ENCODE measurements around the gene WNT11. TPM values are rescaled to one million over a fixed set of nuclear protein-coding genes. Genes with fewer than 3 reads are reported as not detected.

WNT11 gene
- total RNA-seq, 2 experiments from 2014 or later: 0.30 to 1.2 TPM

GRCh38 chr11:76161261-76161961 lies 44.9 kb downstream of the WNT11 start:
- Mint-ChIP-seq H3K36me3 (ENCODE audit: low read depth) (no peaks in the 10 kb centered on the region), H3K27ac (no peak overlapping the region), H3K27me3 (no peaks in the 10 kb centered on the region), H3K4me3 (no peak overlapping the region), H3K9me3 (no peaks in the 10 kb centered on the region), H3K4me1 (ENCODE audit: low read depth) (no peaks in the 10 kb centered on the region)
- ATAC-seq (ENCODE audit: poor library complexity) (no peak), DNase-seq (peak in 1 of 14 experiments; percentile 16)
- intact Hi-C loops (cut with DNase I, micrococcal nuclease): no loop called here
- no peak for TF ChIP-seq CTCF (IDR thresholded peaks at IDR 0.05)
- Histone ChIP-seq H3K36me3 (ENCODE audit: insufficient read depth, low read length) (no peaks in the 10 kb centered on the region), H3K4me3 (ENCODE audit: low read length) (no peak overlapping the region), H3K27ac (ENCODE audit: low read depth in 1 of 2, low read length in 2 of 2) (no peak overlapping the region), H3K9me3 (ENCODE audit: control insufficient read depth in 1 of 2, insufficient read depth in 1 of 2, low read length in 2 of 2) (no peaks in the 10 kb centered on the region), H3K4me1 (ENCODE audit: insufficient read depth, low read length) (no peaks in the 10 kb centered on the region), H3K27me3 (ENCODE audit: control insufficient read depth in 1 of 2, insufficient read depth in 2 of 2, low read length in 2 of 2) (no peaks in the 10 kb centered on the region)
- ChIA-PET CTCF (interaction anchor here (0.5 kb wide), 1 partner anchor 16 kb away, joined by 3 read pairs; no protein-coding TSS in a partner anchor), POLR2A (no interaction called here)

- CTCF ChIA-PET: no interaction called here
- no peak overlapping the region for H3K27ac Mint-ChIP-seq
- H3K4me3 Mint-ChIP-seq: no peak overlapping the region
Observed at GRCh38 chr11:76160856-76161255, 45.4 kb downstream of the WNT11 start.

GRCh38 chr11:76159983-76160661 lies 46.2 kb downstream of the WNT11 start:
- no peaks in the 10 kb centered on the region for H3K4me1 Mint-ChIP-seq (ENCODE audit: low read depth)
- H3K36me3 Mint-ChIP-seq (ENCODE audit: low read depth): no peaks in the 10 kb centered on the region
- H3K27me3 Mint-ChIP-seq: no peaks in the 10 kb centered on the region
- no peak overlapping the region for H3K4me3 ChIP-seq (ENCODE audit: low read length)
- no peak for TF ChIP-seq CTCF (IDR thresholded peaks at IDR 0.05)
- no peaks in the 10 kb centered on the region for H3K9me3 ChIP-seq (ENCODE audit: control insufficient read depth in 1 of 2, insufficient read depth in 1 of 2, low read length in 2 of 2)
- no peaks in the 10 kb centered on the region for H3K27me3 ChIP-seq (ENCODE audit: control insufficient read depth in 1 of 2, insufficient read depth in 2 of 2, low read length in 2 of 2)
- intact Hi-C loops (cut with DNase I, micrococcal nuclease): no loop called here
- no peak for DNase-seq
- H3K27ac ChIP-seq (ENCODE audit: low read depth in 1 of 2, low read length in 2 of 2): no peak overlapping the region
- CTCF ChIA-PET: no interaction called here
- ATAC-seq (ENCODE audit: poor library complexity): no peak
- H3K27ac Mint-ChIP-seq: no peak overlapping the region
- H3K36me3 ChIP-seq (ENCODE audit: insufficient read depth, low read length): no peaks in the 10 kb centered on the region
- no peaks in the 10 kb centered on the region for H3K4me1 ChIP-seq (ENCODE audit: insufficient read depth, low read length)
- POLR2A ChIA-PET: no interaction called here
- H3K4me3 Mint-ChIP-seq: no peak overlapping the region
- no peaks in the 10 kb centered on the region for H3K9me3 Mint-ChIP-seq

More at GRCh38 chr11:76160856-76161255, 45.4 kb downstream of the WNT11 start:
- Histone ChIP-seq H3K27ac (ENCODE audit: low read depth in 1 of 2, low read length in 2 of 2) (no peak overlapping the region), H3K4me3 (ENCODE audit: low read length) (no peak overlapping the region), H3K9me3 (ENCODE audit: control insufficient read depth in 1 of 2, insufficient read depth in 1 of 2, low read length in 2 of 2) (no peaks in the 10 kb centered on the region), H3K27me3 (ENCODE audit: control insufficient read depth in 1 of 2, insufficient read depth in 2 of 2, low read length in 2 of 2) (no peaks in the 10 kb centered on the region), H3K4me1 (ENCODE audit: insufficient read depth, low read length) (no peaks in the 10 kb centered on the region), H3K36me3 (ENCODE audit: insufficient read depth, low read length) (no peaks in the 10 kb centered on the region)
- TF ChIP-seq CTCF (IDR thresholded peaks at IDR 0.05): no peak
- DNase-seq (no peak), ATAC-seq (ENCODE audit: poor library complexity) (no peak)
- Mint-ChIP-seq H3K9me3 (no peaks in the 10 kb centered on the region), H3K27me3 (no peaks in the 10 kb centered on the region), H3K36me3 (ENCODE audit: low read depth) (no peaks in the 10 kb centered on the region), H3K4me1 (ENCODE audit: low read depth) (no peaks in the 10 kb centered on the region)
- intact Hi-C loops (cut with DNase I, micrococcal nuclease): no loop called here
- POLR2A ChIA-PET: no interaction called here

Measured in CD4-positive, alpha-beta T cell (primary cell).